WERI-Rb-1 (cell line): Measurements from ENCODE around the gene EWSR1.

ENCODE experiments used
- DNase-seq: peaks from one replicate; pipeline ENCODE4 v3.0.0-alpha.2; 2020
- H3K27ac ChIP-seq: fragments of 250-450 bp; sonication (Bioruptor Pico); 2 replicates; pipeline ENCODE4 v1.5.1; 2020; ENCODE audit warnings: mild to moderate bottlenecking, moderate library complexity
- H3K27me3 ChIP-seq: fragments of 250-450 bp; sonication (Bioruptor Pico); 2 replicates; pipeline ENCODE4 v1.5.1; 2021; ENCODE audit warnings: mild to moderate bottlenecking, low read depth, moderate library complexity; ENCODE audit not compliant: insufficient read depth, severe bottlenecking
- H3K36me3 ChIP-seq: fragments of 250-450 bp; sonication (Bioruptor Pico); 2 replicates; pipeline ENCODE4 v1.5.1; 2020; ENCODE audit warnings: mild to moderate bottlenecking, moderate library complexity
- H3K4me3 ChIP-seq: 2 replicates; pipeline ENCODE4 v1.5.1; 2011; ENCODE audit warnings: low read depth, mild to moderate bottlenecking, control low read depth, low read length
- H3K9me3 ChIP-seq: fragments of 250-450 bp; sonication (Bioruptor Pico); 2 replicates; pipeline ENCODE4 v1.5.1; 2021; ENCODE audit warnings: mild to moderate bottlenecking, moderate library complexity; ENCODE audit not compliant: severe bottlenecking
- TF ChIP-seq, protein P1 (sequence below): IDR thresholded peaks from 2 replicates; pipeline ENCODE4 v1.5.1; 2011; ENCODE audit warnings: low read depth, mild to moderate bottlenecking, control low read depth, inconsistent platforms, low read length

The EWSR1 gene

DNA sequence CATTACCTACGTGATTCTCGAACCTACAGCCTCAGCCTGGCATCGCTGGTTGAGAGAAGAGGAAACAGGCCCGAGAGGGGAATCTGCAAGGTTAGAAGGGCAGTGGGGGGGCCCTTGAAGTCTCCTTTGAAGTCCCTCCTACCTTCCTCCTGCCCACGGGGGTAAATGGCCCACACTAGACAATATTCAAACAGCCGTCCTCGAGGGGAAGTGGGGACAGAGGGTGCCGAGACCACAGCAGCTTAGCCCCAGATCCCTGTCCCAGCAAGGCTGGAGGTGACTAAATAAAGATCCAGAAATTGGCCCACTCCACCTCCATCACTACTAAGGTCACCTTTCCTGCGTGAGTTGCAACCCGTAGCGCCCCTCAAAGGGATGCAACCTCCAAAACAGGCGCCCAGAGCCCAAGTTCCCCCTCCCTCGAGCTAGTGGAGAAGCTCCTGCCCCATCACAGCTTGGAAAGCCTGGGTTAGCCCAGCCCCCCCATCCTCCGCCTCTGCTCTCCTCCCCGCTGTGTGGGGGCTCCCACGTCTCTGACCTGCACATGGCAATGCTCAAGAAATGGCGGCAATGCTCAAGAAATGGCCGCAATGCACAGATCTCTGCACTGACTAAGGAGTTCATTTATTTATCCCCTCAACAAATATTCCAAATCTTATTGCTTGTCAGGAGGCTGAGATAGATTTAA is 48.2 kb downstream of the EWSR1 start:
- H3K4me3 ChIP-seq: no peak overlapping the region
- H3K9me3 ChIP-seq: no peaks in the 10 kb centered on the region

DNA sequence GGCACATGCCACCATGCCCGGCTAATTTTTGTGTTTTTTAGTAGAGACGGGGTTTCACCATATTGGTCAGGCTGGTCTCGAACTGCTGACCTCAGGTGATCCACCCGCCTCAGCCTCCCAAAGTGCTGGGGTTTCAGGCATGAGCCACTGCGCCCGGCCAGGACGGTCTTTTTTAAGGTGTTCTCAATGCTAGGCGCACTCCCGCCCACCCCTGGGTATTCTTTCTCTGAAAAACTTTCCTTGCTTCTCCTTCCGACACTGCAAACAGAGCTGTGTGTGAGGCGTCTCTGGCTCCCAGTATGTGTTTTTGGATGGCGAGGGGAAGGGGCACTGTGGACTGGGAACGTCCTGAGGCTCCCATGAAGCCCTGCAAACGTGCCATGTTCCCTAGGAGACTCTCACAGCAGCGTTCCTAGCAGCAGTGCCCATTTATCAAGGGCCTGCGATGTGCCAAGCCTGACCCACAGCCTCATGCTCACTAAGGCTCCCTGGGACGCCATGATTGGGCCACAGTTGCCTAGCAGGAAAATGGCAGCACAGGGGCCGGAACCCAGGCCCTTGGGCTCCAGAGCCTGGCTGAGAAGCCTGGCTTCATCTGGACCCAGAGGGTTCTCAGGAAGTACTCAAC is 49.9 kb downstream of the EWSR1 start:
- Histone ChIP-seq H3K4me3 (no peak overlapping the region), H3K36me3 (peaks cover 2% of the 10 kb centered on the region; the same call in 1 of the 2 replicates), H3K27ac (no peak overlapping the region), H3K27me3 (peaks cover 8% of the 10 kb centered on the region), H3K9me3 (no peaks in the 10 kb centered on the region)
- TF ChIP-seq, protein P1, sequence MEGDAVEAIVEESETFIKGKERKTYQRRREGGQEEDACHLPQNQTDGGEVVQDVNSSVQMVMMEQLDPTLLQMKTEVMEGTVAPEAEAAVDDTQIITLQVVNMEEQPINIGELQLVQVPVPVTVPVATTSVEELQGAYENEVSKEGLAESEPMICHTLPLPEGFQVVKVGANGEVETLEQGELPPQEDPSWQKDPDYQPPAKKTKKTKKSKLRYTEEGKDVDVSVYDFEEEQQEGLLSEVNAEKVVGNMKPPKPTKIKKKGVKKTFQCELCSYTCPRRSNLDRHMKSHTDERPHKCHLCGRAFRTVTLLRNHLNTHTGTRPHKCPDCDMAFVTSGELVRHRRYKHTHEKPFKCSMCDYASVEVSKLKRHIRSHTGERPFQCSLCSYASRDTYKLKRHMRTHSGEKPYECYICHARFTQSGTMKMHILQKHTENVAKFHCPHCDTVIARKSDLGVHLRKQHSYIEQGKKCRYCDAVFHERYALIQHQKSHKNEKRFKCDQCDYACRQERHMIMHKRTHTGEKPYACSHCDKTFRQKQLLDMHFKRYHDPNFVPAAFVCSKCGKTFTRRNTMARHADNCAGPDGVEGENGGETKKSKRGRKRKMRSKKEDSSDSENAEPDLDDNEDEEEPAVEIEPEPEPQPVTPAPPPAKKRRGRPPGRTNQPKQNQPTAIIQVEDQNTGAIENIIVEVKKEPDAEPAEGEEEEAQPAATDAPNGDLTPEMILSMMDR: no peak
- DNase-seq: no peak

More for the DNA sequence above, 48.2 kb downstream of the EWSR1 start:
- H3K27ac ChIP-seq: no peak overlapping the region
- DNase-seq: no peak
- TF ChIP-seq, protein P1: no peak
- H3K36me3 ChIP-seq: peaks cover 11% of the 10 kb centered on the region
- H3K27me3 ChIP-seq: peaks cover 8% of the 10 kb centered on the region

DNA sequence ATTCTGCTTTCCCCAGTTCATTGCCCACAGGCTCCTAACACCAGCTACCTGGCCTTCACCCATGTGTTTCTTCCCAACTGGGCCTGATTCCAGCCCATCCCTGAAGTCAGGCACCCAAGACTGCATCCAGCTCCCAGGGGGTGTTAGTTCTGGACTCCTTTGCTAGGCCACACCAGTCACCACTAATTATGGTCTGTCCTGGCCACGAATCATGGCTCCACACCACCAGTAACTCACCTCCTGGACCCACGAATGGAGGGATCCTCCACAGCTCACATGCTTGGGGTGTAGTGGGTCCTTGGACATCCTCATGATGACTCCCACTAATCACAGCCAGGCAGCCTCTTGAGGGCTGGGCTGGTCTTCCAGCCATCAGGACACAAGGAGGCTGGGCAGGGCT is 51.0 kb downstream of the EWSR1 start:
- Histone ChIP-seq H3K27me3 (peaks cover 8% of the 10 kb centered on the region), H3K27ac (no peak overlapping the region), H3K9me3 (no peaks in the 10 kb centered on the region), H3K4me3 (no peak overlapping the region), H3K36me3 (no peaks in the 10 kb centered on the region)
- TF ChIP-seq, protein P1: no peak
- no peak for DNase-seq

DNA sequence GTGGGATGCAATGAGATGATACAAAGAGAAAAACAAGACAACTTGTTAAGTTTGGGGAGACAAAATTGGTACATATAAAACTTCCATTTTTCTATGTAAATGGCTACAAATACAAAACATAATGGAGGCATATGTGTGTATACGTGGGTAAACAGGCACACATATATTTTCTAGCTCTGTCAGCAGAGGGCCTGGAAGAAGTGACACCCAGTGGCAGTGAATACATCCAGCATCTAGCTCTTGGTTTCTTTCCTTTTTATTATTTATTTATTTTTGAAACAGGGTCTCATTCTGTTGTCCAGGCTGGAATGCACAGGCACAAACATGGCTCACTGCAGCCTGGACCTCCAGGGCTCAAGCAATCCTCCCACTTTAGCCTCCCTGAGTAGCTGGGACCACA is 52.5 kb downstream of the EWSR1 start:
- H3K4me3 ChIP-seq: no peak overlapping the region
- H3K9me3 ChIP-seq: no peaks in the 10 kb centered on the region
- no peak for DNase-seq
- no peaks in the 10 kb centered on the region for H3K36me3 ChIP-seq
- TF ChIP-seq, protein P1: 0 out of 2 replicates have a peak, but pooled peaks have one; percentile 26
- no peak overlapping the region for H3K27ac ChIP-seq
- no peaks in the 10 kb centered on the region for H3K27me3 ChIP-seq

DNA sequence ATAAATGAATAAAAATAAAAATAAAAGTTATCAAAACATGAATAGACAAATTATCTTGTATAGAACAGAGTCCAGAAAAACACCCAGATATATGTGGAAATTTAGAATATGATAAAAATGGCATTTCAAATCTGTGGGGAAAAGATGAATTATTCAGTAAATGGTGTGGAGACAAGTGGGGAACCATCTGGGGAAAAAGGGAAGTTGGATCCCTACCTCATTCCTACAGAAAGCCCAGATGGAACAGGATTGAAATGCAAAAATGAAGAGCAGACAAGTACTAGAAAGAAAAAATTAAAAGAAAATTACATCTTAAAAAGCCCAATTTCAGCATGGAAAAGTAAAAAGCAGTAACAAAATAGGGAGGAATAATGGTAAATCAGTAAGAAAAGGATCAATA is 55.6 kb downstream of the EWSR1 start:
- TF ChIP-seq, protein P1: no peak

More for the DNA sequence above, 55.6 kb downstream of the EWSR1 start:
- Histone ChIP-seq H3K27ac (no peak overlapping the region), H3K4me3 (no peak overlapping the region), H3K27me3 (no peaks in the 10 kb centered on the region), H3K36me3 (peaks cover 7% of the 10 kb centered on the region), H3K9me3 (no peaks in the 10 kb centered on the region)
- no peak for DNase-seq
